Measurements from ENCODE around the gene SAYSD1. TPM values are rescaled to one million over a fixed set of nuclear protein-coding genes. Genes with fewer than 3 reads are reported as not detected.

Gene SAYSD1
- total RNA-seq, 1 experiment from 2014 or later: 9.4 TPM

DNA sequence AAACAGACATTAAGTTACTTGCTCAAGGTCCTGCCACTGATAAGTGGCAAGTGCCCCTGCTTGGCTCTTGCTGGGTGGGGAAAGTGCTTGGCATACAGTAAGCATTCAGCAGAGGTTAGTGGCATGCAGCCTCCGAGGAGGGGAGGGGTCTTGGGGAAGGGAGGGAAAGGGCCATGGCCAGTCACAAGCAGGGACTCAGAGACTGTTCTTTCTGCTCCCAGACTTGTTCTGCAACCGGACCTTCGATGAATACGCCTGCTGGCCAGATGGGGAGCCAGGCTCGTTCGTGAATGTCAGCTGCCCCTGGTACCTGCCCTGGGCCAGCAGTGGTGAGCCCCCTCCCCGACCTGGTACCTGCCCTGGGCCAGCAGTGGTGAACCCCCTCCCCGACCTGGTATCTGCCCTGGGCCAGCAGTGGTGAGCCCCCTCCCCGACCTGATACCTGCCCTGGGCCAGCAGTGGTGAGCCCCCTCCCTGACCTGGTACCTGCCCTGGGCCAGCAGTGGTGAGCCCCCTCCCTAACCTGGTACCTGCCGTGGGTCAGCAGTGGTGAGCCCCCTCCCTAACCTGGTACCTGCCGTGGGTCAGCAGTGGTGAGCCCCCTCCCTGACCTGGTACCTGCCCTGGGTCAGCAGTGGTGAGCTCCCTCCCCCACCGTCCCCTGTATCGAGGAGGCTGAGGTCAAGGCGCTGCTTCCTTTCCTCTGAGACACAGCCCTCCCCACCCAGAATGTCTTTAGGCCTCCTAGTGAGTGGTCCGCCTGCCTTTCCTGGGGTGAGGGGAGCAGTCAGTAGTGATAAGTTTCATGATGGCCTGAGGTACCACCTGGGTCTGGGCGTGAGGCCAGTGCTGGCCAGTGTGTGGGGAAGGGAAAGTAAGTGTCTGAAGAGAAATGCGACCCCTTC is 57.5 kb downstream of the SAYSD1 start:
- Mint-ChIP-seq H3K4me3 (no peak overlapping the region), H3K4me1 (peaks cover 16 to 20% of the 10 kb centered on the region in 2 experiments), H3K27me3 (ENCODE audit: low read depth) (peaks cover 16% of the 10 kb centered on the region), H3K9me3 (no peaks in the 10 kb centered on the region), H3K27ac (no peak overlapping the region), H3K36me3 (ENCODE audit: insufficient read depth in 1 of 3, low read depth in 3 of 3) (peaks cover 0 to 7% (median 3%) of the 10 kb centered on the region in 3 experiments; a peak in 4 of 7 replicates)
- no peak overlapping the region for H3K18ac ChIP-seq (ENCODE audit: insufficient read length, low read depth, low read length)
- no peak overlapping the region for H2AFZ ChIP-seq (ENCODE audit: low read length)
- DNase-seq: no peak
- no peak overlapping the region for H2BK12ac ChIP-seq (ENCODE audit: insufficient read length, low read depth, low read length)
- H3K79me2 ChIP-seq (ENCODE audit: insufficient read depth, low read length): no peaks in the 10 kb centered on the region
- H3K23ac ChIP-seq (ENCODE audit: insufficient read length, low read depth, low read length): no peak overlapping the region
- H4K91ac ChIP-seq (ENCODE audit: insufficient read length, low read depth, low read length): no peak overlapping the region
- no peak overlapping the region for H3K27ac ChIP-seq (ENCODE audit: insufficient read length, low read depth, low read length)
- no peak overlapping the region for H4K5ac ChIP-seq (ENCODE audit: insufficient read length, low read depth, low read length)
- H3K56ac ChIP-seq (ENCODE audit: insufficient read length, low read depth, low read length): no peak overlapping the region
- H3K4me2 ChIP-seq (ENCODE audit: insufficient read depth, insufficient read length, low read length): no peak overlapping the region
- H3K9ac ChIP-seq (ENCODE audit: extremely low read depth, insufficient read length, low read length): no peak overlapping the region
- H2BK120ac ChIP-seq (ENCODE audit: low read depth, low read length, poor library complexity, severe bottlenecking): no peak overlapping the region
- H3K14ac ChIP-seq (ENCODE audit: insufficient read depth, low read length): no peak overlapping the region
- no peak overlapping the region for H2BK15ac ChIP-seq (ENCODE audit: low read depth, low read length)
- no peak overlapping the region for H2BK20ac ChIP-seq (ENCODE audit: low read depth, low read length, poor library complexity, severe bottlenecking)
- H3T11ph ChIP-seq (ENCODE audit: low read length): no peak overlapping the region
- no peak overlapping the region for H4K8ac ChIP-seq (replicated peaks; ENCODE audit: insufficient read length, low read depth, low read length)
- TF ChIP-seq, protein P1, sequence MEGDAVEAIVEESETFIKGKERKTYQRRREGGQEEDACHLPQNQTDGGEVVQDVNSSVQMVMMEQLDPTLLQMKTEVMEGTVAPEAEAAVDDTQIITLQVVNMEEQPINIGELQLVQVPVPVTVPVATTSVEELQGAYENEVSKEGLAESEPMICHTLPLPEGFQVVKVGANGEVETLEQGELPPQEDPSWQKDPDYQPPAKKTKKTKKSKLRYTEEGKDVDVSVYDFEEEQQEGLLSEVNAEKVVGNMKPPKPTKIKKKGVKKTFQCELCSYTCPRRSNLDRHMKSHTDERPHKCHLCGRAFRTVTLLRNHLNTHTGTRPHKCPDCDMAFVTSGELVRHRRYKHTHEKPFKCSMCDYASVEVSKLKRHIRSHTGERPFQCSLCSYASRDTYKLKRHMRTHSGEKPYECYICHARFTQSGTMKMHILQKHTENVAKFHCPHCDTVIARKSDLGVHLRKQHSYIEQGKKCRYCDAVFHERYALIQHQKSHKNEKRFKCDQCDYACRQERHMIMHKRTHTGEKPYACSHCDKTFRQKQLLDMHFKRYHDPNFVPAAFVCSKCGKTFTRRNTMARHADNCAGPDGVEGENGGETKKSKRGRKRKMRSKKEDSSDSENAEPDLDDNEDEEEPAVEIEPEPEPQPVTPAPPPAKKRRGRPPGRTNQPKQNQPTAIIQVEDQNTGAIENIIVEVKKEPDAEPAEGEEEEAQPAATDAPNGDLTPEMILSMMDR (conservative IDR thresholded peaks at IDR 0.05): no peak
- no peaks in the 10 kb centered on the region for H3K79me1 ChIP-seq (ENCODE audit: insufficient read depth, low read depth, low read length, poor library complexity, severe bottlenecking)
- no peaks in the 10 kb centered on the region for H3K27me3 ChIP-seq (ENCODE audit: insufficient read depth, low read length)
- no peaks in the 10 kb centered on the region for H3K9me3 ChIP-seq (ENCODE audit: control insufficient read depth, low read depth, low read length)
- no peak overlapping the region for H2BK5ac ChIP-seq (ENCODE audit: insufficient read length, low read length)
- peaks cover 2% of the 10 kb centered on the region for H3K23me2 ChIP-seq (ENCODE audit: insufficient read length, low read depth, low read length, poor library complexity, severe bottlenecking)
- no peaks in the 10 kb centered on the region for H3K4me1 ChIP-seq (ENCODE audit: insufficient read depth, low read length)
- no peak overlapping the region for H3K4ac ChIP-seq (ENCODE audit: low read depth, low read length)
- no peak overlapping the region for H2AK5ac ChIP-seq (ENCODE audit: insufficient read length, low read length)
- H4K20me1 ChIP-seq (ENCODE audit: control insufficient read depth, insufficient read depth, insufficient read length): peaks cover 3% of the 10 kb centered on the region
- no CpG with 5 or more reads among the region's 17 CpGs for WGBS (ENCODE audit: extremely low coverage, insufficient read length, low lambda C conversion rate)

Measured in H9 (cell line).